HEK293 (cell line): ENCODE results near the gene ZCCHC7.
"Not testable (repeated sequence)": the region's sequence is repeated elsewhere in the genome, so short reads cannot be mapped to it uniquely, and the experiment has no call there.

Experiments
- ZNF184 ChIP-seq: fragments of 450-650 bp; IDR thresholded peaks from 2 replicates; pipeline ENCODE4 v1.5.1; 2018; ENCODE audit warnings: missing biosample characterization, mild to moderate bottlenecking, missing genetic modification characterization
- ZNF416 ChIP-seq: fragments of 450-650 bp; formaldehyde crosslinking; IDR thresholded peaks from 2 replicates; pipeline ENCODE4 v1.5.1; 2016; ENCODE audit warnings: missing biosample characterization, missing genetic modification characterization
- ZNF510 ChIP-seq: fragments of 450-650 bp; formaldehyde crosslinking; IDR thresholded peaks from 2 replicates; pipeline ENCODE4 v1.5.1; 2018; ENCODE audit warnings: mild to moderate bottlenecking, missing genetic modification characterization, missing biosample characterization; ENCODE audit not compliant: insufficient replicate concordance
- ZNF791 ChIP-seq: fragments of 450-650 bp; formaldehyde crosslinking; IDR thresholded peaks from 2 replicates; pipeline ENCODE4 v1.5.1; 2016; ENCODE audit warnings: missing biosample characterization, missing genetic modification characterization

- TF ChIP-seq ZNF184 (tag by site-specific recombination); ZNF416; ZNF510 (tag by site-specific recombination); ZNF791: not testable (repeated sequence)
Measured at GRCh38 chr9:37164335-37164734, 44.0 kb downstream of the ZCCHC7 start.
